SU-DHL-6 (cell line): ENCODE data around the gene RPS15.

Experiments
- CTCF ChIP-seq: fragments of 200-600 bp; sonication (generic); IDR thresholded peaks from one replicate; pipeline ENCODE4 v1.5.1; 2017; ENCODE audit warnings: antibody characterized with exemption, mild to moderate bottlenecking, low read length, moderate library complexity; ENCODE audit not compliant: insufficient read depth, poor library complexity, severe bottlenecking
- EZH2phosphoT487 ChIP-seq: fragments of 200-600 bp; sonication (generic), shearing (Covaris generic); conservative IDR thresholded peaks from 2 replicates; pipeline ENCODE4 v1.6.1; 2018; ENCODE audit warnings: mild to moderate bottlenecking, antibody characterized with exemption, low read length, moderate library complexity, mixed read lengths

- TF ChIP-seq CTCF: no peak
- TF ChIP-seq EZH2phosphoT487: no peak
Observed at GRCh38 chr19:1445932-1446712, 7.9 kb downstream of the RPS15 start.
